Activated T-cell treated with anti-CD3 and anti-CD28 coated beads, Interleukin-2, amount 50 U/mL, for 24 hours (primary cell): Measurements from ENCODE around the gene SIGLEC9.
A peak's percentile ranks its signal among the peaks of the same experiment; 100 is the strongest.

ENCODE experiments used
- DNase-seq: peaks from one replicate; pipeline ENCODE4 v3.0.0-alpha.2; 2020
- H3K27ac Mint-ChIP-seq: 2 replicates; pipeline ENCODE4 v1.8.0; 2020; ENCODE audit warnings: mild to moderate bottlenecking, mixed read lengths
- H3K27me3 Mint-ChIP-seq: 2 replicates; pipeline ENCODE4 v1.8.0; 2020; ENCODE audit warnings: mixed read lengths
- H3K36me3 Mint-ChIP-seq: 2 replicates; pipeline ENCODE4 v1.8.0; 2020; ENCODE audit warnings: low read depth, mixed read lengths
- H3K4me1 Mint-ChIP-seq: 2 replicates; pipeline ENCODE4 v1.8.0; 2020; ENCODE audit warnings: low read depth, mixed read lengths
- H3K4me3 Mint-ChIP-seq: 2 replicates; pipeline ENCODE4 v1.8.0; 2020; ENCODE audit warnings: mild to moderate bottlenecking, moderate library complexity, mixed read lengths
- H3K9me3 Mint-ChIP-seq: 2 replicates; pipeline ENCODE4 v1.8.0; 2020; ENCODE audit warnings: mixed read lengths

The SIGLEC9 gene

GRCh38 chr19:51124729-51125128 lies at the start of gene SIGLEC9:
SIGLEC9 (plus strand) TSS chr19:51124906; CDS start chr19:51124975, 69 bp downstream.
- peaks cover 4% of the 10 kb centered on the region for H3K9me3 Mint-ChIP-seq
- peaks cover 86% of the 10 kb centered on the region for H3K4me1 Mint-ChIP-seq
- no peaks in the 10 kb centered on the region for H3K36me3 Mint-ChIP-seq
- peak; percentile 37 for DNase-seq
- H3K4me3 Mint-ChIP-seq = peak within 1 kb of the TSS; percentile 44
- H3K27ac Mint-ChIP-seq = peak within 1 kb of the TSS; percentile 77
- H3K27me3 Mint-ChIP-seq = no peaks in the 10 kb centered on the region

- Mint-ChIP-seq H3K36me3 (no peaks in the 10 kb centered on the region), H3K9me3 (peaks cover 10% of the 10 kb centered on the region), H3K4me3 (no peak overlapping the region), H3K27ac (no peak overlapping the region), H3K4me1 (no peaks in the 10 kb centered on the region), H3K27me3 (peaks cover 3% of the 10 kb centered on the region)
- no peak for DNase-seq
Measured at GRCh38 chr19:51075998-51076397, 48.7 kb upstream of the SIGLEC9 start.

- Mint-ChIP-seq H3K4me1 (no peaks in the 10 kb centered on the region), H3K36me3 (no peaks in the 10 kb centered on the region), H3K4me3 (no peak overlapping the region), H3K27ac (no peak overlapping the region), H3K27me3 (peaks cover 3% of the 10 kb centered on the region), H3K9me3 (peaks cover 10% of the 10 kb centered on the region)
- DNase-seq = no peak
Measured at GRCh38 chr19:51076631-51077213, 48.0 kb upstream of the SIGLEC9 start.

- Mint-ChIP-seq H3K27ac (no peak overlapping the region), H3K4me3 (no peak overlapping the region), H3K27me3 (peaks cover 6% of the 10 kb centered on the region), H3K9me3 (peaks cover 9% of the 10 kb centered on the region), H3K36me3 (no peaks in the 10 kb centered on the region), H3K4me1 (no peaks in the 10 kb centered on the region)
- DNase-seq = no peak
Measured at GRCh38 chr19:51078104-51078503, 46.6 kb upstream of the SIGLEC9 start.

- Mint-ChIP-seq H3K4me1 (no peaks in the 10 kb centered on the region), H3K4me3 (no peak overlapping the region), H3K9me3 (peaks cover 6% of the 10 kb centered on the region), H3K36me3 (no peaks in the 10 kb centered on the region), H3K27me3 (peaks cover 12% of the 10 kb centered on the region), H3K27ac (no peak overlapping the region)
- no peak for DNase-seq
Measured at GRCh38 chr19:51078731-51079130, 46.0 kb upstream of the SIGLEC9 start.

- H3K27ac Mint-ChIP-seq = no peak overlapping the region
- DNase-seq = no peak
Measured at GRCh38 chr19:51079481-51080110, 45.1 kb upstream of the SIGLEC9 start.

GRCh38 chr19:51081476-51081875 lies 43.2 kb upstream of the SIGLEC9 start:
- peaks cover 14% of the 10 kb centered on the region for H3K27me3 Mint-ChIP-seq
- H3K4me1 Mint-ChIP-seq = no peaks in the 10 kb centered on the region
- H3K4me3 Mint-ChIP-seq = no peak overlapping the region
- DNase-seq = no peak
- no peak overlapping the region for H3K27ac Mint-ChIP-seq
- no peaks in the 10 kb centered on the region for H3K36me3 Mint-ChIP-seq
- H3K9me3 Mint-ChIP-seq = no peaks in the 10 kb centered on the region

More at GRCh38 chr19:51079481-51080110, 45.1 kb upstream of the SIGLEC9 start:
- no peaks in the 10 kb centered on the region for H3K4me1 Mint-ChIP-seq
- peaks cover 14% of the 10 kb centered on the region for H3K27me3 Mint-ChIP-seq
- H3K9me3 Mint-ChIP-seq = no peaks in the 10 kb centered on the region
- no peak overlapping the region for H3K4me3 Mint-ChIP-seq
- no peaks in the 10 kb centered on the region for H3K36me3 Mint-ChIP-seq

- Mint-ChIP-seq H3K36me3 (no peaks in the 10 kb centered on the region), H3K4me3 (no peak within 1 kb of the TSS), H3K9me3 (no peaks in the 10 kb centered on the region), H3K27ac (no peak within 1 kb of the TSS), H3K27me3 (peaks cover 14% of the 10 kb centered on the region), H3K4me1 (no peaks in the 10 kb centered on the region)
- no peak for DNase-seq
Measured at GRCh38 chr19:51082611-51083010, 42.1 kb upstream of the SIGLEC9 start, which contains the start of gene KLK14. KLK14 (minus strand) TSS chr19:51082887; CDS start chr19:51082614, 273 bp downstream.

- Mint-ChIP-seq H3K4me1 (no peaks in the 10 kb centered on the region), H3K9me3 (no peaks in the 10 kb centered on the region), H3K27me3 (peaks cover 14% of the 10 kb centered on the region), H3K27ac (no peak overlapping the region), H3K36me3 (no peaks in the 10 kb centered on the region), H3K4me3 (no peak overlapping the region)
- no peak for DNase-seq
Measured at GRCh38 chr19:51083181-51083580, 41.5 kb upstream of the SIGLEC9 start.

- Mint-ChIP-seq H3K36me3 (no peaks in the 10 kb centered on the region), H3K27ac (no peak overlapping the region)
Measured at GRCh38 chr19:51083783-51084182, 40.9 kb upstream of the SIGLEC9 start.

GRCh38 chr19:51084505-51084904 lies 40.2 kb upstream of the SIGLEC9 start:
- Mint-ChIP-seq H3K27me3 (peaks cover 14% of the 10 kb centered on the region), H3K9me3 (no peaks in the 10 kb centered on the region), H3K36me3 (no peaks in the 10 kb centered on the region), H3K4me3 (no peak overlapping the region), H3K4me1 (no peaks in the 10 kb centered on the region), H3K27ac (no peak overlapping the region)
- DNase-seq = no peak

More at GRCh38 chr19:51083783-51084182, 40.9 kb upstream of the SIGLEC9 start:
- H3K4me1 Mint-ChIP-seq = no peaks in the 10 kb centered on the region
- DNase-seq = no peak
- H3K4me3 Mint-ChIP-seq = no peak overlapping the region
- H3K9me3 Mint-ChIP-seq = no peaks in the 10 kb centered on the region
- peaks cover 14% of the 10 kb centered on the region for H3K27me3 Mint-ChIP-seq

- DNase-seq = no peak
- no peak overlapping the region for H3K4me3 Mint-ChIP-seq
- H3K27me3 Mint-ChIP-seq = peaks cover 14% of the 10 kb centered on the region
- H3K9me3 Mint-ChIP-seq = no peaks in the 10 kb centered on the region
- no peaks in the 10 kb centered on the region for H3K36me3 Mint-ChIP-seq
- H3K27ac Mint-ChIP-seq = no peak overlapping the region
- no peaks in the 10 kb centered on the region for H3K4me1 Mint-ChIP-seq
Measured at GRCh38 chr19:51086153-51086850, 38.4 kb upstream of the SIGLEC9 start.

- no peak for DNase-seq
- no peaks in the 10 kb centered on the region for H3K27me3 Mint-ChIP-seq
- H3K27ac Mint-ChIP-seq = no peak overlapping the region
- no peak overlapping the region for H3K4me3 Mint-ChIP-seq
- H3K36me3 Mint-ChIP-seq = peaks cover 4% of the 10 kb centered on the region
- no peaks in the 10 kb centered on the region for H3K4me1 Mint-ChIP-seq
- no peaks in the 10 kb centered on the region for H3K9me3 Mint-ChIP-seq
Measured at GRCh38 chr19:51089786-51090185, 34.9 kb upstream of the SIGLEC9 start.

- DNase-seq = no peak
- Mint-ChIP-seq H3K9me3 (no peaks in the 10 kb centered on the region), H3K27me3 (no peaks in the 10 kb centered on the region), H3K36me3 (peaks cover 8% of the 10 kb centered on the region), H3K4me3 (no peak overlapping the region), H3K27ac (no peak overlapping the region), H3K4me1 (peaks cover 2% of the 10 kb centered on the region)
Measured at GRCh38 chr19:51090471-51090870, 34.2 kb upstream of the SIGLEC9 start.

GRCh38 chr19:51091126-51091525 lies 33.6 kb upstream of the SIGLEC9 start:
- no peak for DNase-seq
- no peak overlapping the region for H3K4me3 Mint-ChIP-seq
- no peak overlapping the region for H3K27ac Mint-ChIP-seq
- H3K9me3 Mint-ChIP-seq = no peaks in the 10 kb centered on the region
- no peaks in the 10 kb centered on the region for H3K27me3 Mint-ChIP-seq
- H3K36me3 Mint-ChIP-seq = peaks cover 14% of the 10 kb centered on the region
- peaks cover 2% of the 10 kb centered on the region for H3K4me1 Mint-ChIP-seq
